Stimulated activated CD8-positive, alpha-beta memory T cell treated with anti-CD3 and anti-CD28 coated beads, Interleukin-7, amount 100 ng/mL, for 24 hours (primary cell): ENCODE results near the gene PLXNA4.

Experiments
- DNase-seq: peaks from one replicate; pipeline ENCODE4 v3.0.0-alpha.2; 2020; ENCODE audit warnings: low read depth

PLXNA4 gene

GRCh38 chr7:132501956-132502355 is 74.3 kb downstream of the PLXNA4 start:
- no peak for DNase-seq

GRCh38 chr7:132500727-132501440 is 75.4 kb downstream of the PLXNA4 start:
- DNase-seq = no peak

DNA sequence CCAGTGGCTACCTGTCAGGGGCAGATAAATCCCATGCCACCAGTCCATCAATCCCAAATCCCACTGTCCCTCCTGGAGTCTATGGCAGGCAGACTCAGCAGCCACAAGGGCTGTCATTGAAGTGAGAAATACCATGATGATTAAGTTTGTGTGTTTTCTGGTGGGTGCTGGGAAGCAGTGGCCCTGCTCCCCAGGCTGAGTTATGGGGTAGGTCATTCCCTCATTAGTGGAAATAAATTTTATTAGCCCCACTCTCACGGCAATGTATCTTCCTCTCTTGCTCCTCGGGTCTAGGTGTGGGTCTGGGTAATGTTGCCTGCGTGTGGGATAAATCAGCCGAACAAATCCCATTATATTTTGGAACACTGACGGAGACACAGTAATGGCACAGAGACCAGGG is 76.8 kb downstream of the PLXNA4 start:
- DNase-seq = no peak

DNA sequence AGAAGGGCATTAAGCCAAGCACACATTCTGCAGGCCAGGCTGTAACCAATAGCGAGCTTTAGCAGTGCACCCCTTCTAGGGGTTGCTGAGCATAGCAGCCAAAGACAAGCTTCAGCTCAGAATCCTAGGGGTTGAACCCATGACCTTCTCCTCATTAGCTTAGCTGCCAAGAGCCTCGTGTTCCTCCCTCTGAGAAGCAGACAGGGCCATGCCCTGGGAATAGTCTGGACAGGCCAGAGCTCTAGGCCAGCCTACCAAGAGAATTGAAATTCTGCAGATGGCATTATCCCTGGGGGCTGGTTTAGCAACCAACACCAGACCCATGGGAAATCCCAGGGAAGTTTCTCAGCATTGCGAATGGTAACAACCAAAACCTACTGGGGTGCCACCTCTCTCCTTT is 77.2 kb downstream of the PLXNA4 start:
- DNase-seq = no peak

DNA sequence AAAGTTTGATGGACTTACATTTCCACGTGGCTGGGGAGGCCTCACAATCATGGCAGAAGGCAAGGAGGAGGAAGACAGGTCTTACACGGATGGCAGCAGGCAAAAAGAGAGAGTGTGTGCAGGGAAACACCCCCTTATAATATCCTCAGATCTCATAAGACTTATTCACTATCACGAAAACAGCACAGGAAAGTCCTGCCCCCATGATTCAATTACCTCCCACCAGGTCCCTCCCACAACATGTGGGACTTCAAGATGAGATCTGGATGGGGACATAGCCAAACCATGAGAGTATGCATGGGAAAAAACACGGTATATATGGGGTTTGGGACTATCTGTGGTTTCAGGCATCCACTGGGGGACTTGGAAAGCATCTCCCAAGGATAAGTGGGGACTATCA is 78.0 kb downstream of the PLXNA4 start:
- DNase-seq = no peak

- DNase-seq = no peak
Measured at GRCh38 chr7:132497098-132497497, 79.2 kb downstream of the PLXNA4 start.

DNA sequence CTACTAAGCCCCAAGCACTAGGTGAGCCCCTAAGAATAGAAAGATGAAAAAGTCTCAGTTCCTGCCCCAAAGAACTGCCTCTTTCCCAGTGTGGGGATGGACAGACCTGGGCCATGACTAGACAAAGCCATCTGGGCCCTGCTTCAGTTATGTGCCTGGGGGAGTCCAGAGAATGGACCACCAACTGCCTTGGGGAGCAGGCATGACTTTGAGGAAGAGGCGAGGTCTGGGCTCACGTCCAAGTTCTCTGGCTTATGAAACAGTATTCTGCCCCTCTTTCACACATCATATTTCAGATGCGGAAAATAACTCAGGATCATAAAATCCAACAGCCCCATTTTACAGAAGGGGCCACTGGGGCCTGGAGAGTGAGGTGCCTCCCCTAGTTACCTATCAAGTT is 80.3 kb downstream of the PLXNA4 start:
- DNase-seq = no peak

DNA sequence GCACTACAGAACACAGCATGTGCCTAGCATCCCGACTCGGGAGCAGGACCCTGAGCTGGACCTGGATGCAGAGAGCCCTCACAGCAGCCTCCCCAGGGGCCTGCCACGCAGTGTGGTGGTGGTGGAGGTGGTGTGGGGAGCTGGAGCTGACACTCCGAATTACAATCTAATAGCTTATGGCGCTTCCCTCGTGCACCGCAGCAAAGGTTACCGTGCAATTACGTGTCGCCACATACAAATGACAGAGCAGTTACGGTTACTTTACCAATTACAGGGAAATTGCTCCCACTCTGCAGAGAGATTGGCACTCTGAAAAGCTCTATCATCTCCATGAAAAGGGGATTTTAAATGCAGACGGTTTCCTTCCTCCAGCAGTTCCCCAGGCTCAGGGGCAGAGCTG is 81.8 kb downstream of the PLXNA4 start:
- DNase-seq = no peak

DNA sequence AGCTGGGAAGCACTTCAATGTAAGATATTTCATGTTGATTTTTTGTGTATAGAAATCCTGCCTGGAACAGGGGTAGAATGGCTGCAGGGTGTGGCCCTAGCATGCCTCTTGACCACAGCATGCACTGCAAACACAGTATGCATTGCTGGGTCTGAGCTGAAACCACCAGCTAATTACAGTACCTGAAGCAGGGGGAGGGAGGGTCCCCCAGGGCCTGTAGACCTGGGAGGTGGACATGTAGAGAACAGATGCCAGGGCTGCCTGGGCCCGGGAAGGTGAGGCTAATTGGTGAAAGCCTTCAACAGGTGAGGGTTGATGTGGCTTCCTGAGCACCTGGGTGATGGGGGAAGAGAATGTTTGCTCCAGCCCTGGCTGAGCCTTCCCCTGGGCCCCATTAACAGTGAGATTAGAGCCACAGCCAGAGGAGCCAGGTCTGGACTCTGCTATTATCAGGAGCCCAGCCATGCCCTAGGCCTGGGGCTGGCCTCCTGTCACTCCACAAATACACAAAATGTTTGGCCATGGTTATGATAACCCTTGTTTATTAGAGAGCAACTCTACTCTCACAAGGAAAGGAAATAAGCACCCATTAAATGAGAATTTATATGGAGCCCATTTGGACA is 83.3 kb downstream of the PLXNA4 start:
- no peak for DNase-seq

DNA sequence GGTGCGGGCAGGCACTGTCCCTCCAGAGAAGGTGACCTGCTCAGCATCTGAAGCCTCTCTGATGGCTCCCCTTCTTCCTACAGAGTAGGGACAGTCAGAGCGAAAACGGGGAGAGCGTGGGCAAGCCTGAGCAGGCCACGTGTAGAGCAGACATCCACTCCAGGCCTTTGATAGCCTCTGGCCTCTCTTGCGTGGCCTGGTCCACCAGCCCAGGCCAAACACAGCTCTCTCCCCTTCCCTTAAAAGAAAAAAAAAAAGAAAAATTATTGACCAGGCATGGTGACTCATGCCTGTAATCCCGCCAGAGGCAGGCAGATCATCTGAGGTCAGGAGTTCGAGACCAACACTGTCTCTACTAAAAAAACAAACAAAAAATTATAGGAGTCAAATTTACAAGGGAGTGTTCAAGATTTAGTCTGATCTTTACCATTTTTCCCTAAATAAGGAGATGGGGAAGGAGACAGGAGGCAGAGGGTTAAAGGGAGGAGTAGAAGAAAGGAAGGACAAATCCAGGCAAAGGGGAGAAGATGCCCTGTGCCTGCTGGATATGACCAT is 84.8 kb downstream of the PLXNA4 start:
- DNase-seq = no peak

GRCh38 chr7:132490474-132490873 is 85.8 kb downstream of the PLXNA4 start:
- DNase-seq = no peak

DNA sequence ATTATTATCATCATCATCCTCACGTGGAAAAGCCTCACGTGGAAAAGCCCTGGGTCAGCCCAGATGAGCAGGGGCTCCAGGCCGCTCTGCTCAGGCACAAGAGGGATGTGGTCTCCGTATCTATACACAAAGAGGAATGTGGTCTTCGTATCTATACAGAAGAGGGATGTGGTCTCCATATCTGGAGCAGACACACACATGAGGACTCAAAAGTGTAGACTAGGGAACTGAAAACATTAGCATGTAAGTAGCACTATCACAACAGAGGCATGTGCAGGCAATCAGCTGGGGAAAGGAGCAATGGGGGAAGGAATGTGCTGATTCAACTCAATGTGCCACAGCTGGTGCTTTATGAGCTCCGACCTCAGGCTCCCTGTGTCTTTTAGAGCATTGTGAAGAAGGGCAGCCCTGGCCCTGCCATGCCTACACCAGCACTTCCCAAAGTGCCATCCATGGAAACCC is 86.5 kb downstream of the PLXNA4 start:
- DNase-seq = no peak

DNA sequence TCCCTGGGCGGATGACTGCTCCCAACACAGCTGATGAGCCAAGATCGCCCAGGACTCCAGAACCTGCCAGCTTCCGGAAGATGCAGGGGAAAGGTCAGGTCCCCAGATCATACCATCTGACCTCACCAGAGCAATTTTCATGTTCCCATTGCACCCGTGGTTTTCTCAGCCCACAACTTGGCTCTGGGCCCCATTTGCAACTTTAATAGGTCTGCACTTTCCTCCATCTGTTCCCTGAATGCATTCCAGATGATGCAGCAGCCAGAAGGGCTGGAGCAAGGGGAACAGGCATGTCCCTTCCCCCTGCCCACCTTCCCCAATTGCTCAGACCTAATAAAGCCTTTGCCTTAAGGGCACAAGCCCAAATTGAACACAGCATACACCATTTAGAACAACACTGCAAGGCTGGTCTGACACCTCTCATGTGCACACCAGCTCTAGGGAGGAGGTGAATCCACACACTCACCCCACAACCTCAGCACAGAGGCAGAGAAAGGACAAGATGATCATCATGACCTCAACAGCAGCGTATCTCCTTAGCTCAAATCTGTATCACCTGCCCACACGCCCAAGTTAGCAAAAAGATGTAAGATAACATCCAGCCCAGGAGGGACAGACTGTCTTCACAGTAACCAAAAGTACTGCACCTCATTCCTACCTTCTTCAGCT is 87.5 kb downstream of the PLXNA4 start:
- DNase-seq = no peak

DNA sequence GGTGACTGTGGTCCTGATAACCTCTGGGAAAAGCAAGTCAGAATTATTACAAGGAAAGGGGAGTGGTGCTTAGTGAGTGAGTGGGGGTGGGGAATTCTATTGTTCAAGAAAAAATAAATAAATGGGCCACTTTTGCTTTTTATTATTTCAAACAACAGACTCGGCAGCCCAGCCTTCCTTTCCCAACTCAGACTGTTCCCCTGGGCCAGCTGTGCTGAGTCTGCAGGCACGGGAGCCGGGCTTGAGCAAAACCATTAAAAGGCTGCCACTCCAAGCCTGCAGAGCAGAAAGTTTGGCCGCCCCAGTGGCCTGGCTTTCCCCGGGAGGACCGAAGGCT is 90.0 kb downstream of the PLXNA4 start:
- no peak for DNase-seq

GRCh38 chr7:132485600-132486273 is 90.5 kb downstream of the PLXNA4 start:
- DNase-seq = no peak

GRCh38 chr7:132485136-132485535 is 91.1 kb downstream of the PLXNA4 start:
- DNase-seq = no peak

DNA sequence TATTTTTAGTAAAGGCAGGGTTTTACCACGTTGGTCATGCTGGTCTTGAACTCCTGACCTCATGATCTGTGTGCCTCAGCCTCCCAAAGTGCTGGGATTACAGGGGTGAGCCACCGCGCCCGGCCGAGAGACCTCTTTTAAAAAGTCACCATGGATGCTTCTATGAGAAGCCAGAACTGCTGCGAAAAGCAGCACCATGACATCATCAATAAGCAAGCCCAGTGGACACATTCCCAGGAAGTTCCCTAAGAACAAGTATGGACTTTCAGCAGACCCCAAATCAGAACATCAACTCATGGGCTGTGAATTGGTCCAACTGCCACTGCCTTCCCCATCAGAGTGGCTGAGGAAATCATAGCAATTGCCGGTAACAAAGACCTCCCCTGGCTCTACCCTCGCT is 93.4 kb downstream of the PLXNA4 start:
- no peak for DNase-seq

GRCh38 chr7:132480534-132480933 is 95.7 kb downstream of the PLXNA4 start:
- DNase-seq = no peak

- DNase-seq = no peak
Measured at GRCh38 chr7:132476541-132476940, 99.7 kb downstream of the PLXNA4 start.

- no peak for DNase-seq
Measured at GRCh38 chr7:132475669-132476116, 100.6 kb downstream of the PLXNA4 start.

DNA sequence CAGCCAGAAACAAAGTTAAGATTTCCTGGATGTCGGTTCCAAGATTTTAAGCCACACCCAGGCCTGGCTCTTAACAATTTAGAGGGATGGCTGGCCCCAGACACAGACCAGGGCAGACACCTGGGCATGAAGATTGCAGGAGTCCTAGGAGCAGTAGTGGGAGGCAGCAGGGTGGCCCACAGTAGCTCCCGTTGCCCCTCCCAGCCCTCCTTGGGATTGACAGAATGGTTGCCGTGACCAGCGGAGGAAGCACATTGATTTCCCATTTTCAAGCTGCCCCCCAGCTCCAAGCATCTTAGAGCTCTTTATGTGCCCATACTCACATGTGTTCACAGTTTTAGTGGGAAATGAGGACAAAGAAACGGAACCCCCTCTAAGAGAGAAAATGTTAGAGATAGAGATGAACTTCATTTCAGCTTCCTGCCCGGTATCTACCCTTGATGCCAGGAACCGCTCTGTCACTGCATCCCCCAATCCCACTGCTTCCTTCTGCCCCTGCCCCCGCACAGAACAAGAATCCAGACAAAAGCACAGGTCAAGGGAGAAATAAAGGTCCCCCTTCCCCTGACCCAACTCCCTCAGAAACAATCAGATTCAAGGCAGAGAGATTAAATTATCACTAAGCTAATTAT is 101.1 kb downstream of the PLXNA4 start:
- DNase-seq = no peak
